Activated CD8-positive, alpha-beta T cell treated with anti-CD3 and anti-CD28 coated beads, Interleukin-2, amount 10 ng/mL, durations not matched to agents 7 days and 5 days (primary cell): Measurements from ENCODE around the gene PUDP. TPM values are rescaled to one million over a fixed set of nuclear protein-coding genes. Genes with fewer than 3 reads are reported as not detected.
"Not testable (repeated sequence)": the region's sequence is repeated elsewhere in the genome, so short reads cannot be mapped to it uniquely, and the experiment has no call there.

Experiments used
- ATAC-seq: fragments of 150-1000 bp; cut with Tn5 transposase; one replicate; pipeline ENCODE4 v1.10.0; 2021; ENCODE audit warnings: moderate library complexity
- CTCF ChIA-PET: fragments of 350-600 bp; sonication (Branson Sonifier 250); formaldehyde crosslinking; loops from one replicate; lab custom pipeline; 2021; ENCODE audit warnings: antibody characterized with exemption; lab: Charles Lee
- POLR2A ChIA-PET: fragments of 350-600 bp; sonication (Branson Sonifier 250); formaldehyde crosslinking; loops from one replicate; lab custom pipeline; 2021; ENCODE audit warnings: antibody characterized with exemption; lab: Charles Lee
- DNase-seq: peaks from one replicate; pipeline ENCODE4 v3.0.0-alpha.2; 2020
- H3K27ac Mint-ChIP-seq: one replicate; pipeline ENCODE4 v1.8.0; 2021; ENCODE audit warnings: mild to moderate bottlenecking, mixed read lengths
- H3K27me3 Mint-ChIP-seq: one replicate; pipeline ENCODE4 v1.8.0; 2021; ENCODE audit warnings: low read depth, mixed read lengths
- H3K36me3 Mint-ChIP-seq: one replicate; pipeline ENCODE4 v1.8.0; 2021; ENCODE audit warnings: low read depth, mixed read lengths
- H3K4me1 Mint-ChIP-seq: one replicate; pipeline ENCODE4 v1.8.0; 2021; ENCODE audit warnings: low read depth, mixed read lengths
- H3K4me3 Mint-ChIP-seq: one replicate; pipeline ENCODE4 v1.8.0; 2021; ENCODE audit warnings: mild to moderate bottlenecking, mixed read lengths
- H3K9me3 Mint-ChIP-seq: one replicate; pipeline ENCODE4 v1.8.0; 2022; ENCODE audit warnings: mixed read lengths; ENCODE audit not compliant: insufficient read depth
- total RNA-seq, 2 experiments: library from RNA; stranded (reverse); gene quantifications; one replicate each; pipeline ENCODE4 v1.2.3, GENCODE V29; 2021

The PUDP gene
- total RNA-seq = 10 to 100 TPM; 16.1 to 16.6 TPM

DNA sequence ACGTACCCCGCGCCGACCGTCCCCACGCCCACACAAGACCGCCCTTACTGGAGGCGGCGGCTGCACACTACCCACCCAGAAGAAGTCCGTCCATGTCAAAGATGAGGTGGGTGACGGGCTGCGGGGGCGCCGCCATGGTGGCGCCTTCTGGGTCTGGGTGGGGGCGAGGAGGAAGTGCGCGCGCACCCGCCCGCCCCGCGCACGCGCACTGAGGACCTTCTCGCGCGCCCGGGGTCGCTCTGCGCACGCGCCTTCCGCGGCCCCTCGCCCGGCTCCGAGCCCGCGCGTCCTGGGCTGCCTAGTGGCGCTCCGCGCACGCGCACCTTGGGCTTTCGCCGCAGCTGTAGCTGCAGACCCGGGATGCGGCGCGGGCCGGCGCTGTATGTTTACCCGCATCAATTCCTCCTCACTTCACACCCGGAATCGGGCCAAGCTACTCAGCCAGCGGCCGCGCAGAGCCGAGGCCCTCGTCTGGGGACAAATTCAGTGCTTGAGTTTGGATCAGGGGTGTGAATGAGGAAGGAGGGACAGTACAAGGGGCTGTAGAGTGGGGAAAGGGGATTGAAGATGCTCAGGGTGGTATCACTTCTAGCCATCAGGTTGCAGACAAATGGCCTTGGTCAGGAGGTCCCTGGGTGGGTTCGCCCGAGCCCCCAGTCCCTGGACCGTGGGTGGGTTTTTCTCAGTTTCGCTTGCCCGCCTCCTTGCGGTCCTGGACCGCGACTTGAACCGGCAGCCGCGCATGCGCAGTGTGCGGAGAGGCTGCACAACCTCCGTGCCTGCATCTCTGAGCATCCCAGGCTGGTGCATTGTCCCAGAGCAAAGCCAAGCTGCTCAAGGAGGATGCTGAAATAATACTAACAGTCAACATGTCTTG, at the start of gene PUDP:
PUDP (minus strand) TSS at position 176 of the 877 bp plus-strand sequence; CDS start at position 136, 40 bp downstream.
- no peaks in the 10 kb centered on the region for H3K27me3 Mint-ChIP-seq
- ATAC-seq (peak; percentile 96), DNase-seq (peak; percentile 83)
- peak within 1 kb of the TSS; percentile 89 for H3K27ac Mint-ChIP-seq
- H3K4me3 Mint-ChIP-seq = peak within 1 kb of the TSS; percentile 81
- no peaks in the 10 kb centered on the region for H3K36me3 Mint-ChIP-seq
- peaks cover 20% of the 10 kb centered on the region for H3K4me1 Mint-ChIP-seq
- POLR2A ChIA-PET = interaction anchor here (0.6 kb wide), 1 partner anchor 14 kb away, joined by 4 read pairs; no protein-coding TSS in a partner anchor
- H3K9me3 Mint-ChIP-seq = no peaks in the 10 kb centered on the region
- CTCF ChIA-PET = no interaction called here

DNA sequence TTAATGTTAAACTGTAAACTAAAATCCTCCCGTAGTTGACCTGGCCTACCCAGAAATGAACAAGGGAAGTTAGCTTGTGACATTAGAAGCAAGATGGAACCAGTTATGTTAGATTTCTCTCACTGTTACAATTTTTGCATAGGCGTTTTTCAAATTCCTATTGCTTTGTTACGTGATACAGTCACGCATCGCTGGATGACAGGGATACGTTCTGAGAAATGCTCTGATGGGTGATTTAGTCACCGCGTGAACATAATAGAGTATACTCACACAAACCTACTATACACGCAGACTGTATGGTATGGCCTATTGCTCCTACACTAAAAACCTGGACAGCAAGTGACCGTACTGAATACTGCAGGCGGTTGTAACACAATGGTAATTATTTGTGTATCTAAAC, 46.7 kb upstream of the PUDP start:
- Mint-ChIP-seq H3K4me1 (no peaks in the 10 kb centered on the region), H3K4me3 (no peak overlapping the region), H3K9me3 (no peaks in the 10 kb centered on the region), H3K27me3 (no peaks in the 10 kb centered on the region), H3K27ac (no peak overlapping the region), H3K36me3 (no peaks in the 10 kb centered on the region)
- ChIA-PET CTCF (no interaction called here), POLR2A (no interaction called here)
- DNase-seq = no peak
- no peak for ATAC-seq

DNA sequence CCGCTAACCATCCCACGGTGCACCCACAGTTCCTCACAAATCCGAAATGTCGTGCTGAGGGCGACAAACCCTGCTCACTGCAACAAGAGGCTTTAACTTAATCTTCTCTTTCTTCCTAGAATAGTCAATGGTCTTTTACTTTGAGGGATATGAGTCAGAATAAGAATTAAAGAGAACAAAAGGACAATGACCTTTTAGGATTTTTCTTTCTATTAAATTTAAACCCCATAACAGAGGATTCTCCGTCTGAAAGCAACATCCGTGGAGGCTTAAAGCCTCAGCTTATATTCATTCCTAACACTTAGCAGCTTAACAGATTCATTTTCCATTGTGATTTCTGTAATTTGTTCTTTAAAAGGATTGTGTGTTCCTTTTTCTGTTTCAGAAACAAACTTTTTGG, 44.9 kb upstream of the PUDP start:
- DNase-seq (no peak), ATAC-seq (no peak)
- H3K27me3 Mint-ChIP-seq = no peaks in the 10 kb centered on the region
- H3K4me3 Mint-ChIP-seq = no peak overlapping the region
- H3K27ac Mint-ChIP-seq = no peak overlapping the region
- ChIA-PET CTCF (no interaction called here), POLR2A (no interaction called here)
- H3K9me3 Mint-ChIP-seq = no peaks in the 10 kb centered on the region
- H3K4me1 Mint-ChIP-seq = no peaks in the 10 kb centered on the region
- H3K36me3 Mint-ChIP-seq = no peaks in the 10 kb centered on the region

GRCh38 chrX:7191681-7192110, 43.7 kb upstream of the PUDP start:
- Mint-ChIP-seq H3K36me3 (no peaks in the 10 kb centered on the region), H3K4me1 (no peaks in the 10 kb centered on the region), H3K27ac (no peak overlapping the region), H3K27me3 (no peaks in the 10 kb centered on the region), H3K9me3 (no peaks in the 10 kb centered on the region), H3K4me3 (no peak overlapping the region)
- CTCF ChIA-PET = no interaction called here
- peak; percentile 17 for DNase-seq
- POLR2A ChIA-PET = no interaction called here
- ATAC-seq = no peak

- ChIA-PET POLR2A (no interaction called here), CTCF (no interaction called here)
- Mint-ChIP-seq H3K27me3 (no peaks in the 10 kb centered on the region), H3K27ac (no peak overlapping the region), H3K9me3 (no peaks in the 10 kb centered on the region), H3K36me3 (no peaks in the 10 kb centered on the region), H3K4me1 (no peaks in the 10 kb centered on the region), H3K4me3 (no peak overlapping the region)
- DNase-seq (no peak), ATAC-seq (no peak)
Observed at GRCh38 chrX:7190157-7190556, 42.2 kb upstream of the PUDP start.

DNA sequence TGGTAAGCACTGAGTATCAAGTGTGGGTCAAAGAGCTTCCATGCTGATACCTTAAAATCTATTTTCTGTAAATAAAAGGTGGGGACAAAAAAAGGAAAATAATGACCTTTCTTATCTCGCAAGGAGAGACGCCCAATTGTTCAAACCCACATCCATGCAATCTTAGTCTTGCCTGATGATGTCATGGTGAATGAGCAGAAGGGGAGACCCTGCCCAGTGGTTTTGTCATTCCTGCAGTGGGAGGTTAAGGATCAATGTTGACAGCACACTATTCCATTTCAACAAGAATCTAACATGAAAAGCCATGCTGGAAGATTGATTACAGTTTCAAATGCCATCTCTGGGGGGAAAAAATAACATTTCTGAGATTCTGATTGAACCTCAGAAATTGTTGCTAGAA, 40.7 kb upstream of the PUDP start:
- Mint-ChIP-seq H3K27me3 (no peaks in the 10 kb centered on the region), H3K4me1 (no peaks in the 10 kb centered on the region), H3K27ac (no peak overlapping the region), H3K36me3 (no peaks in the 10 kb centered on the region), H3K9me3 (no peaks in the 10 kb centered on the region), H3K4me3 (no peak overlapping the region)
- no peak for ATAC-seq
- ChIA-PET POLR2A (no interaction called here), CTCF (no interaction called here)
- DNase-seq = no peak

DNA sequence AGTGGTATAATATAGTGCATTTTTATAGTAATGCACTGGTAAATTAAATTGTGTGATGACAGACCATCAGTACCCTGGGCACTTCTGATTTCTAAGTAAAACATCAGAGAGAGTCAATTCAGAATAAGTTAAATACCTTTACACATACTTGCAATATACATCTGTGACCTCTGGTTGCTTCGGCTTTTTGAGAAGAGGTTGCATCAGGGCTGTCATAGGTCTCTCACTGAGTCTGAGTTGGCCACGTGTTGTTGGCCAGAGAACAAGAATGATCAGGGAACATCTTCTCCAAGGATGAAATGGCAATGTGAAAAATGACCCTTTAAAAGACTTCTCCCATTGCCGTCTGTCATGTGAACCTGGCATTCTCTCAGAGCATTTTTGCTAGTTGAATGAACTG, 36.9 kb upstream of the PUDP start:
- ATAC-seq = no peak
- ChIA-PET POLR2A (no interaction called here), CTCF (no interaction called here)
- H3K4me3 Mint-ChIP-seq = no peak overlapping the region
- H3K27ac Mint-ChIP-seq = no peak overlapping the region
- H3K4me1 Mint-ChIP-seq = no peaks in the 10 kb centered on the region
- no peaks in the 10 kb centered on the region for H3K9me3 Mint-ChIP-seq
- DNase-seq = no peak
- no peaks in the 10 kb centered on the region for H3K27me3 Mint-ChIP-seq
- no peaks in the 10 kb centered on the region for H3K36me3 Mint-ChIP-seq

DNA sequence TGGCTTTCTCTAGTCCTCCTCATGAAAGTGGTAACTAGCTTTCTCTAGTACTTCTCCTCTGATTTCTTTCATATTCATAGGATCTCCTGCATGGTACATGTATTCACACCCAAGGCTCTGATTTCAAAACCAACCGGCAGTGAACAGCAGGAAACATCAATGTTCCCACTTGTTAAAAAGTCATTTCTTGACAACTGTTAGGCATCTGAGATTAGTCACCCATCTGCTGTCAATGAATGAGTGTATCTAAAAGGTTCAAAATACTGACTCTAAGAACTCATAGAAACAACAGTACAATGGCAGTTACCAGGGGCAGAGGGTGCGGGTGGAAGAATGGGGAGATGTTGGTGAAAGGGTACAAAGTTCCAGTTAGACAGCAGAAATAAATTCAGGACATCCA, 31.5 kb upstream of the PUDP start:
- no peaks in the 10 kb centered on the region for H3K4me1 Mint-ChIP-seq
- no peak overlapping the region for H3K4me3 Mint-ChIP-seq
- DNase-seq (no peak), ATAC-seq (no peak)
- H3K9me3 Mint-ChIP-seq = no peaks in the 10 kb centered on the region
- ChIA-PET CTCF (no interaction called here), POLR2A (no interaction called here)
- H3K36me3 Mint-ChIP-seq = no peaks in the 10 kb centered on the region
- H3K27me3 Mint-ChIP-seq = no peaks in the 10 kb centered on the region
- H3K27ac Mint-ChIP-seq = no peak overlapping the region

GRCh38 chrX:7178859-7179258, 30.9 kb upstream of the PUDP start:
- H3K9me3 Mint-ChIP-seq, H3K36me3 Mint-ChIP-seq, H3K27ac Mint-ChIP-seq, H3K27me3 Mint-ChIP-seq, H3K4me1 Mint-ChIP-seq, POLR2A ChIA-PET, DNase-seq, CTCF ChIA-PET, ATAC-seq, H3K4me3 Mint-ChIP-seq: not testable (repeated sequence)

DNA sequence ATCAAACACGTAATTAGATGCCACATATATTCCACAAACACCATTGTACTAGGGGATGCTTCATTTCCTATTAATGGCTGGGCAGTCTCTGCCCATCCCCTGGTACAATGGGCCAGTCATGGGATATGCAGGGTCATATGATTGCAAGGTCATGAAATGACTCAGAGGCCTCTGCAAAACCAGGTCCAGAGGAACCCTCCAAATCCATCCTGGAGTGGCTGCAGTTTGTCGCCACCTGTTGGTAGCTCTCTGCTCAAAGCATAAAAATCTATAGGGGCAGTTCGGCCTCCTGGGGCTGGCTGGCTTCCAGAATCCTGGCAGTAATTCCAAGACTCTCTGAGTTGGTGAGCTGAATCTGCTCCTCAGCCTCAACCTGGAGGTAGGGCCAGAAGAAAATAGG, 22.9 kb upstream of the PUDP start:
- no peaks in the 10 kb centered on the region for H3K9me3 Mint-ChIP-seq
- no peaks in the 10 kb centered on the region for H3K36me3 Mint-ChIP-seq
- H3K27ac Mint-ChIP-seq = no peak overlapping the region
- H3K27me3 Mint-ChIP-seq = no peaks in the 10 kb centered on the region
- H3K4me1 Mint-ChIP-seq = no peaks in the 10 kb centered on the region
- CTCF ChIA-PET = interaction anchor here (1.4 kb wide), 2 partner anchors 11 to 16 kb away, joined by 4 to 6 read pairs; no protein-coding TSS in a partner anchor
- DNase-seq (peak; percentile 37), ATAC-seq (no peak)
- POLR2A ChIA-PET = no interaction called here
- H3K4me3 Mint-ChIP-seq = no peak overlapping the region

DNA sequence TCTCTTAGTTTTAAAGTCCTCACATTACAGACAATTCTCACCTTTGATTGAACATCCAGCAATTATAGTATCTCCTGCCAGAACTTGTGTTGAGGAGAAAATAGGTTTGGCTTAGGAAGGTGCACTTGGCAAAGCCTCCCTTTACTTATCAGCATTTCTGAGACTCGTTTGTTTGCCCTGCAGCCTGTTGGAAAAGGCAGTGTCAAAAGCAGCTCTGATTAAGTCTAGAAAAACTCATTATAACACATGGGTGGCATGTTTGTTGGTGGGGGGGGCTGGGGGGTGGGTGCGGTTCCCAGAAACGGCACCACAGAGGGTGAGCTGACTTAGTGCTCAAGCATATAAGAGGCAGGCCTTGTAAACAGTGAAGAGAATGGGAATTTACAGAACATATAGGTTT, 21.7 kb upstream of the PUDP start:
- ChIA-PET CTCF (no interaction called here), POLR2A (no interaction called here)
- DNase-seq (no peak), ATAC-seq (no peak)
- Mint-ChIP-seq H3K9me3 (no peaks in the 10 kb centered on the region), H3K4me3 (no peak overlapping the region), H3K4me1 (no peaks in the 10 kb centered on the region), H3K36me3 (no peaks in the 10 kb centered on the region), H3K27ac (no peak overlapping the region), H3K27me3 (no peaks in the 10 kb centered on the region)

DNA sequence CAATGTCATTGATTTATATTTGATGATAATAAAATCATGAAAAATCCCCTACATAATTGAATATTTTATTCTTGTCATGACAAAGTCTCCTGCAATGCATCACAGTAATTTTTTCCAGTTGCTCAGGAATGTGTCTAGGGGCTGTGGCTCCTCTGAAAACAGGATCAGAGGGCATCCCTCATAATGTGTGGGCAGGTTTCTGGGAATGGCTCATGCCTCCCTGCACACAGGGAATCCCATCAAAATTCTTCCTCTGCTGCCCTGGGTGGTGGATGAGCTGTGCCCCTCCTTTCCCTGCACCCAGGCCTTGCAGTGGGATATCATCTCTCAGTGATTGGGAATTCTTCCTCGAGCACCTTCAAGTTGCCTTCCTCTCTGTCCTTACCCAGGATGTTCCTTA, 20.4 kb upstream of the PUDP start:
- ATAC-seq (no peak), DNase-seq (no peak)
- CTCF ChIA-PET = no interaction called here
- POLR2A ChIA-PET = no interaction called here
- Mint-ChIP-seq H3K4me3 (no peak overlapping the region), H3K27ac (no peak overlapping the region), H3K9me3 (no peaks in the 10 kb centered on the region), H3K36me3 (no peaks in the 10 kb centered on the region), H3K27me3 (no peaks in the 10 kb centered on the region), H3K4me1 (no peaks in the 10 kb centered on the region)
